Vagina (tissue), 2 donors: Measurements from ENCODE around the gene ZNF638. TPM values are rescaled to one million over a fixed set of nuclear protein-coding genes. Genes with fewer than 3 reads are reported as not detected.

Experiments
- DNase-seq, 2 donors: peaks; one replicate each; pipeline ENCODE4 v3.0.0-alpha.2; 2017; ENCODE audit errors: extremely low spot score in 2 of 2
- H3K27ac ChIP-seq: fragments of 200-600 bp; sonication (generic); one replicate; pipeline ENCODE4 v1.5.1; 2019
- H3K27me3 ChIP-seq: fragments of 200-600 bp; sonication (generic); one replicate; pipeline ENCODE4 v1.5.1; 2019
- H3K36me3 ChIP-seq, 2 donors: fragments of 200-600 bp; sonication (generic); one replicate each; pipeline ENCODE4 v1.5.1; 2017 to 2019
- H3K4me1 ChIP-seq: fragments of 200-600 bp; sonication (generic); one replicate; pipeline ENCODE4 v1.5.1; 2019
- H3K4me3 ChIP-seq, 2 donors: fragments of 200-600 bp; sonication (generic); 1 replicate in 1 of 2; 2 replicates in 1 of 2; pipeline ENCODE4 v1.5.1; 2016 to 2019
- H3K9me3 ChIP-seq: fragments of 200-600 bp; sonication (generic); one replicate; pipeline ENCODE4 v1.5.1; 2019
- POLR2A ChIP-seq, 2 donors: fragments of 450-650 bp; IDR thresholded peaks; one replicate each; pipeline ENCODE4 v1.6.1; 2017; ENCODE audit warnings: antibody characterized with exemption in 2 of 2, mild to moderate bottlenecking in 2 of 2, moderate library complexity in 2 of 2
- POLR2AphosphoS5 ChIP-seq, 2 donors: sonication (generic); formaldehyde crosslinking; IDR thresholded peaks; one replicate each; pipeline ENCODE4 v1.9.0; 2017; ENCODE audit warnings: antibody characterized with exemption in 2 of 2, mild to moderate bottlenecking in 2 of 2, low read depth in 1 of 2; ENCODE audit not compliant: insufficient read depth in 1 of 2
- intact Hi-C: fragments of 100-400 bp; cut with DNase I; formaldehyde crosslinking; loops from one replicate; pipeline ENCODE4 v1.15.1; 2023
- total RNA-seq: library from RNA; depleted of rRNA; stranded (reverse); fragments of >200 nt; gene quantifications from one replicate; pipeline ENCODE4 v1.2.3, GENCODE V29; 2016
- TF ChIP-seq, protein P1 (sequence below), 3 experiments: fragments of 450-650 bp in 2 of 3; fragments of 200-600 bp in 1 of 3; sonication (generic) in 1 of 3; IDR thresholded peaks; one replicate each; pipeline ENCODE4 v1.5.1; 2017 to 2019; ENCODE audit warnings: antibody characterized with exemption in 3 of 3, mild to moderate bottlenecking in 2 of 3, moderate library complexity in 2 of 3

The ZNF638 gene
- total RNA-seq, 1 donor from 2014 or later, result 139 TPM

DNA sequence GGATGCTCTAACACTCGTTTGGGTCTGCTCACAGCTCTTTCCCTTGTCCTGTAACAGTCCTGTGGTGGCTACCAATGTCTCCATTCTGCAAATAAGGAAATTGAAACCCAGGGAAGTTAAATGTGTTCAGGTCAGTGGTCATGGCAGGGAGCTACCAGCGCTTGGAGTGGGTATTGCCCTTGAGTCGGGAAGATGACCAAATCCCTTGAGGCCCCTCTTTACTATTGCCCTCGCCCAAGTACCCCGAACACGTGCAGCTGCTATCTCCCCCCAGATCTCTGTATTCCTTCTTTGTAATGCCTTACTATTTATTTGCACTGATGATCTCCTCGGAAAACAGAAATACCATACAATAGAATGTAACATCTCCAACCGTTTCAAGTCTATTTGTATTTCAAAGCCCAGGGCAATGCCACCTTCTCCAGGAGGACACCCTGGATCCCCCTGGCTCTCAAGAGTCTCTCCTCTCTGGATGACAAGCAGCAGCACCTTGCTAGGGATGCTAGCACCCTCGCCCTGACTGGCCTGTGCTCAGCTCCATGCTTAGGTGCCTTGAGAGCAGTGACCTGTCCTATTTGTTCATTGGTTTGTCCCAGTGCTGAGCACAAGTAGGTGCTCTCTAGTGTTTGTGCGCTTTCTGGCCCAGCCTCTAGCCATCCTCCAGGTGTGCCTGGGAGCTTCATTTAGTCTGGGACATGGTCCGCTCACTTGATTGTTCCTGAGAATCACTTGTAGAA, 136.9 kb downstream of the ZNF638 start:
- Histone ChIP-seq H3K4me1 (peaks cover 17% of the 10 kb centered on the region), H3K36me3 (no peaks in the 10 kb centered on the region), H3K9me3 (no peaks in the 10 kb centered on the region), H3K27me3 (peaks cover 7% of the 10 kb centered on the region), H3K27ac (no peak overlapping the region), H3K4me3 (no peak overlapping the region)
- DNase-seq, result no peak
- intact Hi-C loops, result no loop called here
- TF ChIP-seq, protein P1, sequence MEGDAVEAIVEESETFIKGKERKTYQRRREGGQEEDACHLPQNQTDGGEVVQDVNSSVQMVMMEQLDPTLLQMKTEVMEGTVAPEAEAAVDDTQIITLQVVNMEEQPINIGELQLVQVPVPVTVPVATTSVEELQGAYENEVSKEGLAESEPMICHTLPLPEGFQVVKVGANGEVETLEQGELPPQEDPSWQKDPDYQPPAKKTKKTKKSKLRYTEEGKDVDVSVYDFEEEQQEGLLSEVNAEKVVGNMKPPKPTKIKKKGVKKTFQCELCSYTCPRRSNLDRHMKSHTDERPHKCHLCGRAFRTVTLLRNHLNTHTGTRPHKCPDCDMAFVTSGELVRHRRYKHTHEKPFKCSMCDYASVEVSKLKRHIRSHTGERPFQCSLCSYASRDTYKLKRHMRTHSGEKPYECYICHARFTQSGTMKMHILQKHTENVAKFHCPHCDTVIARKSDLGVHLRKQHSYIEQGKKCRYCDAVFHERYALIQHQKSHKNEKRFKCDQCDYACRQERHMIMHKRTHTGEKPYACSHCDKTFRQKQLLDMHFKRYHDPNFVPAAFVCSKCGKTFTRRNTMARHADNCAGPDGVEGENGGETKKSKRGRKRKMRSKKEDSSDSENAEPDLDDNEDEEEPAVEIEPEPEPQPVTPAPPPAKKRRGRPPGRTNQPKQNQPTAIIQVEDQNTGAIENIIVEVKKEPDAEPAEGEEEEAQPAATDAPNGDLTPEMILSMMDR (IDR thresholded peaks at IDR 0.05), result no peak
- no peak for TF ChIP-seq POLR2A (IDR thresholded peaks at IDR 0.05)
- no peak for TF ChIP-seq POLR2AphosphoS5 (IDR thresholded peaks at IDR 0.05; ENCODE audit: insufficient read depth in 1 of 2, low read depth in 1 of 2)

- no peaks in the 10 kb centered on the region for H3K36me3 ChIP-seq
- no peak for DNase-seq
- no peak overlapping the region for H3K27ac ChIP-seq
- peaks cover 17% of the 10 kb centered on the region for H3K4me1 ChIP-seq
- peaks cover 7% of the 10 kb centered on the region for H3K27me3 ChIP-seq
- TF ChIP-seq, protein P1 (IDR thresholded peaks at IDR 0.05), result no peak
- TF ChIP-seq POLR2AphosphoS5 (IDR thresholded peaks at IDR 0.05; ENCODE audit: insufficient read depth in 1 of 2, low read depth in 1 of 2) (no peak), POLR2A (IDR thresholded peaks at IDR 0.05) (no peak)
- intact Hi-C loops, result no loop called here
- H3K4me3 ChIP-seq, result no peak overlapping the region
- H3K9me3 ChIP-seq, result no peaks in the 10 kb centered on the region
Observed at GRCh38 chr2:71469403-71470398, 138.1 kb downstream of the ZNF638 start.

DNA sequence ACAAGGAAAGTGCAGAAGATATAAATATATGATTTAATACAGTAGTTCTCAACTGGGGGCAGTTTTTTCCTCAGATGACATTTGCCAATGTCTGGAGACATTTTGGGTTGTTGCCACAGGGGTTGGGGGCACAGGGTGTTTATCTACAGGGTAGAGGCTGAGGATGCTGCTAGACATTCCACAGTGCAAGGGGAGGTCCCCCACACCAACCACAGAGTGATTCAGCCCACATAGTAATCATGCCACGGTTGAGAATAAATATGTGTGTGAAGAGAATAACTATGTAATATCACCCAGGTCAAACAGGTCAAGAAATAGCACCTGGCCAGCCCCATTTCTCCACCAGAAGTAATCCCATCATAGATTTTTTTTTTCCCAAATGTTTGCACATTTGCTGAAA, 139.7 kb downstream of the ZNF638 start:
- Histone ChIP-seq H3K9me3 (no peaks in the 10 kb centered on the region), H3K4me1 (peaks cover 7% of the 10 kb centered on the region), H3K36me3 (no peaks in the 10 kb centered on the region), H3K4me3 (no peak overlapping the region), H3K27me3 (no peaks in the 10 kb centered on the region), H3K27ac (no peak overlapping the region)
- DNase-seq, result no peak
- TF ChIP-seq, protein P1 (IDR thresholded peaks at IDR 0.05), result no peak
- TF ChIP-seq POLR2A (IDR thresholded peaks at IDR 0.05), result no peak
- no peak for TF ChIP-seq POLR2AphosphoS5 (IDR thresholded peaks at IDR 0.05; ENCODE audit: insufficient read depth in 1 of 2, low read depth in 1 of 2)
- intact Hi-C loops, result no loop called here

DNA sequence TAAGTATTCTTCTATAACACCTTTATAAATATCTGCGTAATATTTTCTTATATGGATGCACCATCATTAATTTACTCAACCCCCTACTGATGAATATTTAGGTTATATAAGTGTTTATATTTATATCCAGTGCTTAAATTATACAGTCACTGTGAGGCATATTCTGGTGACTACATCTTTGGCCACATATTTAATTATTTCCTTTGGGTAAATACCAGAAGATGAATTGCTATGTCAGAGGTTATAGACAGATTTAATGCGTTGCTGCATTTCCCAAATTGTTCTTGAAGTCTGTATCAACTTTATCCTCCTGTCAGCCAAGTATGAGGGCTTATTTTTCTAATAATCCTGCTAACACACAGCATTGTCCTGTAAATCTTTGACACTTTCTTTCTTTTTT, 140.4 kb downstream of the ZNF638 start:
- Histone ChIP-seq H3K9me3 (no peaks in the 10 kb centered on the region), H3K27ac (no peak overlapping the region), H3K4me1 (no peaks in the 10 kb centered on the region), H3K27me3 (no peaks in the 10 kb centered on the region), H3K36me3 (no peaks in the 10 kb centered on the region), H3K4me3 (no peak overlapping the region)
- no peak for TF ChIP-seq POLR2A (IDR thresholded peaks at IDR 0.05)
- no peak for TF ChIP-seq POLR2AphosphoS5 (IDR thresholded peaks at IDR 0.05; ENCODE audit: insufficient read depth in 1 of 2, low read depth in 1 of 2)
- TF ChIP-seq, protein P1 (IDR thresholded peaks at IDR 0.05), result no peak
- intact Hi-C loops, result no loop called here
- no peak for DNase-seq
